ENCODE data around the gene ATE1.

ATE1 gene

GRCh38 chr10:121695731-121696464, 231.9 kb downstream of the ATE1 start:
- TF ChIP-seq SIN3A (IDR thresholded peaks at IDR 0.05; ENCODE audit: borderline replicate concordance, insufficient read depth, low read length) (no peak), FOXP2 (optimal IDR thresholded peaks at IDR 0.05; ENCODE audit: borderline replicate concordance, extremely low read depth, extremely low read length, insufficient read depth) (no peak), TAF1 (IDR thresholded peaks at IDR 0.05; ENCODE audit: borderline replicate concordance, insufficient read depth, low read length) (no peak), POLR2AphosphoS5 (IDR thresholded peaks at IDR 0.05; ENCODE audit: low read depth, low read length) (no peak)

GRCh38 chr10:121694966-121695643, 232.7 kb downstream of the ATE1 start:
- TF ChIP-seq FOXP2 (optimal IDR thresholded peaks at IDR 0.05; ENCODE audit: borderline replicate concordance, extremely low read depth, extremely low read length, insufficient read depth) (no peak), SIN3A (IDR thresholded peaks at IDR 0.05; ENCODE audit: borderline replicate concordance, insufficient read depth, low read length) (no peak)

- TF ChIP-seq POLR2AphosphoS5 (IDR thresholded peaks at IDR 0.05; ENCODE audit: low read depth, low read length), result no peak
- TF ChIP-seq REST (IDR thresholded peaks at IDR 0.05; ENCODE audit: insufficient read depth in 1 of 2, low read depth in 2 of 2, low read length in 2 of 2), result no peak
- no peak for TF ChIP-seq FOXP2 (optimal IDR thresholded peaks at IDR 0.05; ENCODE audit: borderline replicate concordance, extremely low read depth, extremely low read length, insufficient read depth)
- no peak for TF ChIP-seq SIN3A (IDR thresholded peaks at IDR 0.05; ENCODE audit: borderline replicate concordance, insufficient read depth, low read length)
- no peak for TF ChIP-seq TAF1 (IDR thresholded peaks at IDR 0.05; ENCODE audit: borderline replicate concordance, insufficient read depth, low read length)
Observed at GRCh38 chr10:121694327-121694965, 233.4 kb downstream of the ATE1 start.

- TF ChIP-seq FOXP2 (optimal IDR thresholded peaks at IDR 0.05; ENCODE audit: borderline replicate concordance, extremely low read depth, extremely low read length, insufficient read depth), result no peak
- no peak for TF ChIP-seq POLR2AphosphoS5 (IDR thresholded peaks at IDR 0.05; ENCODE audit: low read depth, low read length)
- TF ChIP-seq REST (IDR thresholded peaks at IDR 0.05; ENCODE audit: insufficient read depth in 1 of 2, low read depth in 2 of 2, low read length in 2 of 2), result no peak
- no peak for TF ChIP-seq TAF1 (IDR thresholded peaks at IDR 0.05; ENCODE audit: borderline replicate concordance, insufficient read depth, low read length)
- no peak for TF ChIP-seq SIN3A (IDR thresholded peaks at IDR 0.05; ENCODE audit: borderline replicate concordance, insufficient read depth, low read length)
Observed at GRCh38 chr10:121692626-121693025, 235.2 kb downstream of the ATE1 start.

GRCh38 chr10:121690970-121691369, 236.9 kb downstream of the ATE1 start:
- TF ChIP-seq SIN3A (IDR thresholded peaks at IDR 0.05; ENCODE audit: borderline replicate concordance, insufficient read depth, low read length) (no peak), REST (IDR thresholded peaks at IDR 0.05; ENCODE audit: insufficient read depth in 1 of 2, low read depth in 2 of 2, low read length in 2 of 2) (no peak), TAF1 (IDR thresholded peaks at IDR 0.05; ENCODE audit: borderline replicate concordance, insufficient read depth, low read length) (no peak), FOXP2 (optimal IDR thresholded peaks at IDR 0.05; ENCODE audit: borderline replicate concordance, extremely low read depth, extremely low read length, insufficient read depth) (no peak), POLR2AphosphoS5 (IDR thresholded peaks at IDR 0.05; ENCODE audit: low read depth, low read length) (no peak)
